DMS 273 (cell line): ENCODE data around the gene GTPBP3.
"Not testable (repeated sequence)": the region's sequence is repeated elsewhere in the genome, so short reads cannot be mapped to it uniquely, and the experiment has no call there.

Source experiments
- DNase-seq: peaks from one replicate; lab custom pipeline; 2025; ENCODE audit not compliant: unreplicated experiment; lab: John Stamatoyannopoulos, UW

GTPBP3 gene

DNA sequence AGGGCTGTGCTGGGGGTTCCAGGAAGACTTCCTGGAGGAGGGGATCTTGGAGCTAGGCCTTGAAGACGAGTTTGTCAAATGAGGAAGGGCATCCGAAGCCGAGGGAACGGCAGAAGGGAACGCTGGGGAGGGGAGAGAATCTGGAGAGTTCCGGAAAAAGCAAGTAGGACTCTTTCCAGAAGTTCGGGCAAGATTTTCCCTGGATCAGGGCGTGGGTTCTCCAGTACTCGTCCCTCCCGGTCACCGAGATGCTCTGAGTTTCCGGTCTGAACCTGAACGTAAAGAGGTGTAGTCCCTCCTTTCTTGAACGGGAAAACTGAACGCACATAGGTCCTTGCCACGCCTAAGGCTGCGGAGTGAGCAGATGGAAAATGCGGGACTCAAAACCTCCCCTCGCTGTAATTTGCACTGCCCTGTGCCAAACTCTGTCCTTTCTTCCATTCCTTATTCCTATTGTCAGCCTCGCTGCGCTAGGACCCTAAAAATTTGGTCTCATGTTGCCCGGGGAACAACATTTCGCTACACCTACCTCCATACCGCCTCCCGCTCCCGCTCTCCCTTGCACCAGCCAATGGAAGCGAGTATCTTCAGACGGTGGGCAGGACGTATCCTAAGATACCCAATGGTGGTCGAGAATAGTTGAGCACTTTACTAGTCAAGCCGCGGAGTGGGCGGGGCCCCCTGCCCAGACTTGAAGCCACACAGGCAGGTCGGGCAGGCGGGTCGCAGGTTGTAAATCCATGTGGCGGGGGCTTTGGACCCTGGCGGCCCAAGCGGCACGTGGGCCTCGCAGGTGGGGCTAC, at the start of gene GTPBP3:
GTPBP3 (plus strand) TSS at position 682 of the 803 bp plus-strand sequence; CDS start at position 741, 59 bp downstream.
- DNase-seq = peak; percentile 100

DNA sequence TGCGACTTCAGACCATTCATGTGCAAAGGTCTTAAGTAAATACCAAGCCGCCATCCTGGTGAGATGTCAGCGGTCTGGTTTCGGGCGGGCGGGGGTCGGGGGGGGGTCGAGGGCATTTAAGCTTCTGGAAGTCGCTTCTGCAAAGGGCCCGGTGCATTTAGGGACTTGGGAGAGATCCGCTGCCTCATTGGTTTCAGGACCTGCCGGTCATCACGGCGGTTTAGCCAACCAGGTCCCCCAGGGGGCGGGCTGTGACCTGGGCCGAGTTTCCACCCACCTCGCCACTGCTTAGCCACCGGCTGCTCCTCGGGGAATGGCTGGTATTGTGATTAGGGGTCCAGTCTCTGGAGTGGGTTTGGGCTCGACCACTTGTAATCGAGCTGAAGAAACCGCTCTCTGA, 47.9 kb upstream of the GTPBP3 start:
- peak; percentile 64 for DNase-seq

- peak; percentile 80 for DNase-seq
Observed at GRCh38 chr19:17292301-17293074, 44.9 kb upstream of the GTPBP3 start.

DNA sequence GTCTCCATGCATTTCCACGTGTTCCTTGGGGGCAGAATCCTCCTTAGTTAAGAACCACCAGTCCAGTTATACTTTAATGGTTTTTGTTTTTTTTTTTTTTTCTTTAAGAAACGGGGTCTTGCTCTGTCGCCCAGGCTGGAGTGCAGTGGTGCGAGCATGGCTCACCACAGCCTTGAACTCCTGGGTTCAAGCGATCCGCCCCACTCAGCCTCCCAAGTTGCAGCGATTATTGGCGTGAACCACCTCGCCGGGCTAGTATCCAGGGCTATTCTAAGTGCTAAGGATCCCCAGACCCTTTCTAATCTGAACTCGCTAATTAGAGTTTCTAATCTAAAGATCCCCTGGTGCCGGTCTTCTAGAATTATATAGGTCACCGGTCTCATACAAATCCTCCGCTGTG, 43.7 kb upstream of the GTPBP3 start:
- DNase-seq = no peak

DNA sequence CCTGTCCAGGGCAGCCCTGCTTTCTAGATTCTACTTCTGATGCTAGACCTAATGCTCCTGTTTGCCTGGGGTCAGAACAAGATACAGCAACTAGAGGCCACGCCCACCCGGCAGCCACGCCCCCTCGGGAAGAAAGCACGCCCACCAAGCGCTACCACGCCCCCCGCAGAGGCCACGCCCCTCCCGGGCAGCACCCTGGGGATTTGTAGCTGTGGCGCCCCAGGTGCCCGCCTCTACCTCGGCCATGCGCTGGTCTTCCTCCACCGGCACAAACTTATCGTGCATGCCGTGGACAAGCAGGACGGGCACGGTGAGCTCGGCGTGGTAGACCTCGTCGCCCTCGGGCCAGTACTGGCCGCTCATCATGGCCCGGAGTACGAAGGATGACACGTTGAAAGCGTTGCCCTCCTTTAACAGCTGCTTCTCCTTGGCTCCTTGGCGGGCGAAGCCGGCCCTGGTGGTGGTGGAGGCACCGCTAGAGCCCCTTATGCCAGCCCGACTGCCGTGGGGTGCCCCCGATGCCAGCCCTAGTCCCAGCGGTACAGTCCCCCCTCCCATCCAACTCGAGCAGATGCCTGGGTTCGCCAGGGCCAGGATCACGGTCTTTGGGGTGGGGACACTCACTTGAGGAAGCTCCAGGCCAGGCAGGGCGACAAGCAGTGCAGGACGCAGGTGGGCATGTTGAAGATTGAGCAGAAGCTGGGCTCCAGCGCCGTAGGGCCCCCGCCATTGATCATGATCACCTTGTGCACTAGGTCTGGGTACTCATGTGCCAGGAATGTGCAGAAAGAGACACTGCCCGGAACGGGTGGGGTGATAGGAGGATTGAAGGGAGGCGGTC, 43.1 kb upstream of the GTPBP3 start:
- DNase-seq = no peak

- DNase-seq = not testable (repeated sequence)
Observed at GRCh38 chr19:17295551-17295950, 41.8 kb upstream of the GTPBP3 start.

GRCh38 chr19:17296273-17296672, 41.1 kb upstream of the GTPBP3 start:
- no peak for DNase-seq

- DNase-seq = no peak
Observed at GRCh38 chr19:17296976-17297375, 40.4 kb upstream of the GTPBP3 start.

- DNase-seq = no peak
Observed at GRCh38 chr19:17300992-17301619, 36.2 kb upstream of the GTPBP3 start.

- DNase-seq = peak; percentile 37
Observed at GRCh38 chr19:17302391-17303166, 34.8 kb upstream of the GTPBP3 start.

DNA sequence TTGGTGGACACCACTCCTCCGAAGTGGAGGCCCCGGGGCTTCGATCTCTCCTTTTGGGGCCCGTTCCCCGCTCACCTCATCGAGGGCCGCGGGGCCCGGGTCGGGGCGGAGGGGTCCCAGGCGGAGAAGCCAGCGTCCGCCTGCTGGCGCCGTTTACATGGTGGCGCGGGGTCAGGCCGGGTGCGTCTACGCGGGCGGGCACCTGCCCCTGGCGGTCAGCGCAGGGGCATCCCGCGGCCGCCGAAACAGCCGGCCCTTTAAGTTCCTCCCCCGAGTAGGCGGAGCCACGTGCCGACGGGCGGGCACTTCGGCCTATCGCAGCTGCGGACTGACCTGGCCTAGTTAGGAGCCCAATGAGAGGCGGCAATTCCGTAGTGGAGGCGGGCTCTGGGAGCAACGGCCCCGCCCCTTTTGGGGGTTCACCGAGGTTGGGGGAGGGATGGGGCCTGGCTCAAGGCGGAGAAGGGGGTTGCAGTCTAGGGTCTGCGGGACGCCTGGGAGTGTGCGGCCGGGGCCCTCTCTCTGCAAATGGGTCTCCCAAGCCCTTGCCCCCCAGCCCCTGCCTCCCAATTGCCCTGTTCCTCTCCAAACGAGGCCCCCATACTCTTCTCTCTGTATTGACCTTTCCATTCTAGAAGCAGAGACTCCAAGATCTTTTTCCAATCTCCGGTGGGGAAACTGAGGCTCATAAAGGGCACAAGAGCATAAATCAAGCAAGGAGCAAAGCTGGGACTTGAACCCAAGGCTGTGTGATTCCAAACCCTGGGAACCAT, 34.0 kb upstream of the GTPBP3 start, which contains the start of gene ABHD8:
ABHD8 (minus strand) TSS at position 259 of the 773 bp plus-strand sequence. CDS start 1,809 bp downstream, outside the sequence.
- peak; percentile 98 for DNase-seq

DNA sequence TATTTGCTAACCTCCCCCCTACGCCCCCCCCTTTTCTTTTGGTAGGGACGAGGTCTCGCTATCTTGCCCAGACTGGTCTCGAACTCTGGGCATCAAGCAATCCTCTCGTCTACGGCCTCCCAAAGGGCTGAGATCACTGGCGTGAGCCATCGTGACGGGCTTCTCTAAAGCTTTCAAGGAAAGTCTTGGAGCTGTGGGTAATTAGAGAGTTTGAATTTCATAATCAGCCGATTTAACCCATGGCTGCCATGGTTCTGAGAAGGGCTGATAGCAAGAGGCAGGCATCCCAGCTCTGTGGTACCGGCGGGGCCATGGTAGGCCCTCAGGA, 33.4 kb upstream of the GTPBP3 start:
- peak; percentile 34 for DNase-seq

- peak; percentile 35 for DNase-seq
Observed at GRCh38 chr19:17304386-17305215, 32.8 kb upstream of the GTPBP3 start.

GRCh38 chr19:17305216-17305516, 32.2 kb upstream of the GTPBP3 start:
- DNase-seq = no peak

DNA sequence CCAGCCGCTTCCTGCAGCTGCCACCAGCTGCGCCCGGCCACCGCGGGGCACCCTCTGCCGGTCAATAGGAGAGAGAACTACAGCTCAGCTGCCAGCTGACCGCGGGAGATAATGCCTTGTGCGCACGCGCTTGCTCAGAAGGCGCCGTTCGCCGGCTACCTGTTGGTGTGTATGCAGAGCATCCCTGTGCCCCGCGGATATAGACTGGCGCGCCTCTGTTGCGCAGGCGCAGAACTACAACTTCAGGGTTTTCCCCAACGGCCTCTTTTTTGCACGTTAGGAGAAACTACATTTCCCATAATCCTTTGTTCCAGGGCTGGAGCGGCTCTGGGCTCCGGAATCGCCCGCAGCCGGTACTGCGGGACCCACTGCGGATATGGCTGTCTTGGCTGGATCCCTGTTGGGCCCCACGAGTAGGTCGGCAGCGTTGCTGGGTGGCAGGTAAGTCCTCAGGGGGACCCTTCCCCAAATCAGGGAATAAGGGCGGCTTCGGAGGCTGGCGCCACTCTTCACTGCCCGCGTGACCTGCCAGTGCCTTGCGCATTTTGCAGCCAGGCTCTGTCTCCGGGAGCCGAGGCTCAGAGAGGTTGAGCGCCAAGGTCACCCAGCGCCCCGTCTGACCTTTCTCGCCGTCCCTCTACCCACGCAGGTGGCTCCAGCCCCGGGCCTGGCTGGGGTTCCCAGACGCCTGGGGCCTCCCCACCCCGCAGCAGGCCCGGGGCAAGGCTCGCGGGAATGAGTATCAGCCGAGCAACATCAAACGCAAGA, 31.7 kb upstream of the GTPBP3 start, which contains the start of gene MRPL34:
MRPL34 (plus strand) TSS at position 356 of the 768 bp plus-strand sequence; CDS start at position 377, 21 bp downstream.
- DNase-seq = peak; percentile 100

- peak; percentile 68 for DNase-seq
Observed at GRCh38 chr19:17306285-17306714, 31.1 kb upstream of the GTPBP3 start.

- DNase-seq = no peak
Observed at GRCh38 chr19:17307876-17308377, 29.4 kb upstream of the GTPBP3 start.
